Smooth muscle cell (in vitro differentiated cells): Measurements from ENCODE around the gene PTTG1IP. TPM values are rescaled to one million over a fixed set of nuclear protein-coding genes. Genes with fewer than 3 reads are reported as not detected.

Source experiments
- DNase-seq: peaks from one replicate; lab custom pipeline; 2025; ENCODE audit not compliant: unreplicated experiment; lab: John Stamatoyannopoulos, UW
- H2AFZ ChIP-seq: fragments of 200-600 bp; sonication (generic); 2 replicates; pipeline ENCODE4 v1.6.0; 2016; ENCODE audit warnings: antibody characterized with exemption, low read depth, mild to moderate bottlenecking
- H3F3A ChIP-seq: fragments of 200-600 bp; sonication (generic); 2 replicates; pipeline ENCODE4 v1.6.0; 2017; ENCODE audit warnings: antibody characterized with exemption, low read depth
- H3K27ac ChIP-seq: fragments of 200-600 bp; sonication (generic); 2 replicates; pipeline ENCODE4 v1.5.1; 2016; ENCODE audit warnings: low read depth, mild to moderate bottlenecking
- H3K27me3 ChIP-seq: fragments of 200-600 bp; sonication (generic); 2 replicates; pipeline ENCODE4 v1.6.1; 2016; ENCODE audit warnings: low read depth, mild to moderate bottlenecking
- H3K36me3 ChIP-seq: fragments of 200-600 bp; sonication (generic); 2 replicates; pipeline ENCODE4 v1.5.1; 2016; ENCODE audit warnings: low read depth
- H3K4me1 ChIP-seq: fragments of 200-600 bp; sonication (generic); 2 replicates; pipeline ENCODE4 v1.5.1; 2016; ENCODE audit warnings: low read depth
- H3K4me2 ChIP-seq: fragments of 200-600 bp; sonication (generic); 2 replicates; pipeline ENCODE4 v1.6.0; 2016; ENCODE audit warnings: mild to moderate bottlenecking
- H3K4me3 ChIP-seq: fragments of 200-600 bp; sonication (generic); 2 replicates; pipeline ENCODE4 v1.5.1; 2016; ENCODE audit warnings: mild to moderate bottlenecking
- H3K79me2 ChIP-seq: fragments of 200-600 bp; sonication (generic); 2 replicates; pipeline ENCODE4 v1.6.0; 2016; ENCODE audit warnings: low read depth, mild to moderate bottlenecking
- H3K9ac ChIP-seq: fragments of 200-600 bp; sonication (generic); 2 replicates; pipeline ENCODE4 v1.6.0; 2016; ENCODE audit warnings: low read depth
- H3K9me3 ChIP-seq: fragments of 200-600 bp; sonication (generic); replicated peaks from 2 replicates; pipeline ENCODE4 v1.5.1; 2016; ENCODE audit warnings: low read depth
- H4K20me1 ChIP-seq: fragments of 200-600 bp; sonication (generic); 2 replicates; pipeline ENCODE4 v1.6.0; 2016; ENCODE audit warnings: low read depth
- CTCF ChIP-seq: fragments of 200-600 bp; sonication (generic); IDR thresholded peaks from 2 replicates; pipeline ENCODE4 v1.5.1; 2017; ENCODE audit warnings: borderline replicate concordance, mild to moderate bottlenecking, antibody characterized with exemption; ENCODE audit not compliant: insufficient read depth, poor library complexity, severe bottlenecking
- WGBS: methylation state at CpG from one replicate; pipeline ENCODE4 v1.1.7; 2016; ENCODE audit warnings: low lambda C conversion rate; 5-methylcytosine and 5-hydroxymethylcytosine counted together
- polyA plus RNA-seq: library from polyadenylated mRNA; unstranded; fragments of >200 nt; fragmentation: Nextera tagmentation; extraction: Ambion mirVana; gene quantifications from 2 replicates; pipeline ENCODE4 v1.2.1, GENCODE V29; 2016
- total RNA-seq: library from RNA; depleted of rRNA; stranded (reverse); fragments of >200 nt; gene quantifications from 2 replicates; pipeline ENCODE4 v1.2.3, GENCODE V29; 2014

The PTTG1IP gene
- total and polyA plus RNA-seq, 2 experiments from 2014 or later, result 331 to 340 TPM

GRCh38 chr21:44907966-44908895 lies 34.7 kb upstream of the PTTG1IP start:
- no peak overlapping the region for H2AFZ ChIP-seq
- no peak for DNase-seq
- H4K20me1 ChIP-seq, result no peaks in the 10 kb centered on the region
- no peaks in the 10 kb centered on the region for H3K36me3 ChIP-seq
- no peak overlapping the region for H3K4me3 ChIP-seq
- 59% methylated on average over 25 of the region's 25 CpGs for WGBS
- no peak overlapping the region for H3K27ac ChIP-seq
- TF ChIP-seq CTCF, result no peak
- H3F3A ChIP-seq, result no peaks in the 10 kb centered on the region
- H3K4me1 ChIP-seq, result peaks cover 9% of the 10 kb centered on the region
- H3K4me2 ChIP-seq, result peak overlapping the region; percentile 55
- no peaks in the 10 kb centered on the region for H3K9me3 ChIP-seq
- no peaks in the 10 kb centered on the region for H3K79me2 ChIP-seq
- no peaks in the 10 kb centered on the region for H3K27me3 ChIP-seq
- H3K9ac ChIP-seq, result no peak overlapping the region

- no peak for TF ChIP-seq CTCF
- no peaks in the 10 kb centered on the region for H3K9me3 ChIP-seq
- no peaks in the 10 kb centered on the region for H3K79me2 ChIP-seq
- no peaks in the 10 kb centered on the region for H3F3A ChIP-seq
- peaks cover 9% of the 10 kb centered on the region for H3K4me1 ChIP-seq
- no peak overlapping the region for H3K4me3 ChIP-seq
- no peak overlapping the region for H3K9ac ChIP-seq
- H3K27me3 ChIP-seq, result no peaks in the 10 kb centered on the region
- no peak overlapping the region for H3K27ac ChIP-seq
- 62% methylated on average over 12 of the region's 16 CpGs for WGBS
- no peak for DNase-seq
- H4K20me1 ChIP-seq, result no peaks in the 10 kb centered on the region
- no peak overlapping the region for H2AFZ ChIP-seq
- no peaks in the 10 kb centered on the region for H3K36me3 ChIP-seq
- H3K4me2 ChIP-seq, result no peak overlapping the region
Measured at GRCh38 chr21:44907225-44907965, 33.9 kb upstream of the PTTG1IP start.

GRCh38 chr21:44905728-44906090 lies 32.2 kb upstream of the PTTG1IP start:
- H3K27me3 ChIP-seq, result no peaks in the 10 kb centered on the region
- H3K36me3 ChIP-seq, result no peaks in the 10 kb centered on the region
- H2AFZ ChIP-seq, result no peak overlapping the region
- H3K4me3 ChIP-seq, result no peak overlapping the region
- H3F3A ChIP-seq, result no peaks in the 10 kb centered on the region
- no peak overlapping the region for H3K9ac ChIP-seq
- no peak overlapping the region for H3K4me2 ChIP-seq
- no peak for DNase-seq
- H3K9me3 ChIP-seq, result no peaks in the 10 kb centered on the region
- H3K79me2 ChIP-seq, result no peaks in the 10 kb centered on the region
- H4K20me1 ChIP-seq, result no peaks in the 10 kb centered on the region
- TF ChIP-seq CTCF, result no peak
- H3K27ac ChIP-seq, result no peak overlapping the region
- 86% methylated on average over 4 of the region's 7 CpGs for WGBS
- H3K4me1 ChIP-seq, result peaks cover 9% of the 10 kb centered on the region
